CD4-positive, alpha-beta T cell (primary cell): ENCODE data around the gene LLCFC1. TPM values are rescaled to one million over a fixed set of nuclear protein-coding genes. Genes with fewer than 3 reads are reported as not detected.

Experiments used
- ATAC-seq: fragments of 200-7000 bp; cut with Tn5 transposase; one replicate; pipeline ENCODE4 v1.10.0; 2022; ENCODE audit warnings: mild to moderate bottlenecking; ENCODE audit not compliant: poor library complexity
- CTCF ChIA-PET: fragments of 350-600 bp; sonication (Branson Sonifier 250); formaldehyde crosslinking; loops from one replicate; lab custom pipeline; 2021; ENCODE audit warnings: antibody characterized with exemption, inconsistent platforms; lab: Charles Lee
- POLR2A ChIA-PET: fragments of 350-600 bp; sonication (Branson Sonifier 250); formaldehyde crosslinking; loops from one replicate; lab custom pipeline; 2021; ENCODE audit warnings: antibody characterized with exemption, inconsistent platforms; lab: Charles Lee
- DNase-seq, 14 experiments: peaks; one replicate each; pipeline ENCODE4 v3.0.0-alpha.2; 2013 to 2020; ENCODE audit warnings: mixed read lengths in 2 of 14
- H3K27ac ChIP-seq, 2 donors: one replicate each; pipeline versions ENCODE4 v1.5.1 to v1.7.0; 2013; ENCODE audit warnings: low read length in 2 of 2, low read depth in 1 of 2, mild to moderate bottlenecking in 1 of 2
- H3K27me3 ChIP-seq, 2 experiments: 1 replicate in 1 of 2; 2 replicates in 1 of 2; pipeline versions ENCODE4 v1.6.1 to v1.7.0; 2013; ENCODE audit warnings: low read length in 2 of 2, control low read depth in 1 of 2, mild to moderate bottlenecking in 1 of 2, moderate library complexity in 1 of 2; ENCODE audit not compliant: insufficient read depth in 2 of 2, control insufficient read depth in 1 of 2
- H3K36me3 ChIP-seq: one replicate; pipeline ENCODE4 v1.6.1; 2013; ENCODE audit warnings: low read length, control low read depth; ENCODE audit not compliant: insufficient read depth
- H3K4me1 ChIP-seq: one replicate; pipeline ENCODE4 v1.6.1; 2013; ENCODE audit warnings: low read length, control low read depth; ENCODE audit not compliant: insufficient read depth
- H3K4me3 ChIP-seq: one replicate; pipeline ENCODE4 v1.5.1; 2013; ENCODE audit warnings: mild to moderate bottlenecking, low read length, moderate library complexity
- H3K9me3 ChIP-seq, 2 experiments: 1 replicate in 1 of 2; 2 replicates in 1 of 2; pipeline versions ENCODE4 v1.6.1 to v1.7.0; 2013; ENCODE audit warnings: low read length in 2 of 2, mild to moderate bottlenecking in 2 of 2, control low read depth in 1 of 2, moderate library complexity in 1 of 2; ENCODE audit not compliant: control insufficient read depth in 1 of 2, insufficient read depth in 1 of 2
- H3K27ac Mint-ChIP-seq: one replicate; pipeline ENCODE4 v1.8.0; 2020; ENCODE audit warnings: mixed read lengths
- H3K27me3 Mint-ChIP-seq: one replicate; pipeline ENCODE4 v1.8.0; 2021; ENCODE audit warnings: mixed read lengths
- H3K36me3 Mint-ChIP-seq: one replicate; pipeline ENCODE4 v1.8.0; 2021; ENCODE audit warnings: low read depth, mixed read lengths
- H3K4me1 Mint-ChIP-seq: one replicate; pipeline ENCODE4 v1.8.0; 2021; ENCODE audit warnings: low read depth, mixed read lengths
- H3K4me3 Mint-ChIP-seq: one replicate; pipeline ENCODE4 v1.8.0; 2020; ENCODE audit warnings: mild to moderate bottlenecking, mixed read lengths
- H3K9me3 Mint-ChIP-seq: one replicate; pipeline ENCODE4 v1.8.0; 2020; ENCODE audit warnings: mixed read lengths
- intact Hi-C, 2 experiments: fragments of 100-400 bp; cut with DNase I in 1 of 2; cut with micrococcal nuclease in 1 of 2; formaldehyde crosslinking; loops; one replicate each; pipeline versions ENCODE4 v1.15.1 to v1.9.0; 2023 to 2025; cut with DNase I, micrococcal nuclease
- total RNA-seq, 174 experiments: library from RNA in 2 of 174; stranded (reverse) in 2 of 174; gene quantifications; one replicate each; pipeline ENCODE4 v1.2.3 and lab custom pipeline; 2021 to 2026
- TF ChIP-seq, protein P1 (sequence below): fragments of 200-600 bp; IDR thresholded peaks from one replicate; pipeline ENCODE4 v1.8.0; 2022; ENCODE audit warnings: antibody characterized with exemption, mild to moderate bottlenecking

Gene LLCFC1
- total RNA-seq, 2 experiments from 2014 or later, result not detected

DNA sequence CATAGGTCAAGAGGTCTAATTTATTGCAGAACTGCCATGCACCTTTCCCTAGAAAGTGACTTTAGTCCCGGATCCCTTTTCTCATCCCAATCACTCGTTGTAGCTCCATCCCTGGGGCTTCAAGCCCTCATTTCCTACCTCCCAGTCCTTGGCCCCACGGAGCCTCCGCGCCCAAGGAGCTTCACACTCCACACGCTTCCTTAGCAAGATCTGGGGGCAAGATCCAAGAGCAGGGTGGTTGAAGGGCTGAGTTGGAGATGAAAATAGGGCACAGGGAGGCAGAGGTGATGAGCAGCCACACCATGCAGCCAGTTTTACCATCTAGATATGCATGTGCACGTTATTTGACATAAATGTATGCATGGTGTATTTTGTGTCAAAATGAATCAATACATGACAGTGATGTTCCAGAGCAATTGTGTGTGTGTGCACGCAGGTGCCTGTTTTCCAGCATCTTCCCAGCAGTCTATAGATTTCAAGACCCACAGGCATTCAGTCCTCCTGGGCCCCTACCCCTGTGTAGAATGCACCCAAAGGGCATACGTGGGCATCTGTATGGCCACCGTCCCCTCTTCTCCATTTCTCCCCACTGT, 47.7 kb upstream of the LLCFC1 start:
- no peaks in the 10 kb centered on the region for H3K4me1 ChIP-seq
- H3K27ac ChIP-seq, result no peak overlapping the region
- H3K27me3 Mint-ChIP-seq, result no peaks in the 10 kb centered on the region
- intact Hi-C loops, result no loop called here
- no peaks in the 10 kb centered on the region for H3K9me3 Mint-ChIP-seq
- ChIA-PET CTCF (no interaction called here), POLR2A (no interaction called here)
- no peaks in the 10 kb centered on the region for H3K36me3 Mint-ChIP-seq
- DNase-seq (no peak), ATAC-seq (no peak)
- H3K27me3 ChIP-seq, result no peaks in the 10 kb centered on the region
- no peak overlapping the region for H3K4me3 ChIP-seq
- TF ChIP-seq, protein P1, sequence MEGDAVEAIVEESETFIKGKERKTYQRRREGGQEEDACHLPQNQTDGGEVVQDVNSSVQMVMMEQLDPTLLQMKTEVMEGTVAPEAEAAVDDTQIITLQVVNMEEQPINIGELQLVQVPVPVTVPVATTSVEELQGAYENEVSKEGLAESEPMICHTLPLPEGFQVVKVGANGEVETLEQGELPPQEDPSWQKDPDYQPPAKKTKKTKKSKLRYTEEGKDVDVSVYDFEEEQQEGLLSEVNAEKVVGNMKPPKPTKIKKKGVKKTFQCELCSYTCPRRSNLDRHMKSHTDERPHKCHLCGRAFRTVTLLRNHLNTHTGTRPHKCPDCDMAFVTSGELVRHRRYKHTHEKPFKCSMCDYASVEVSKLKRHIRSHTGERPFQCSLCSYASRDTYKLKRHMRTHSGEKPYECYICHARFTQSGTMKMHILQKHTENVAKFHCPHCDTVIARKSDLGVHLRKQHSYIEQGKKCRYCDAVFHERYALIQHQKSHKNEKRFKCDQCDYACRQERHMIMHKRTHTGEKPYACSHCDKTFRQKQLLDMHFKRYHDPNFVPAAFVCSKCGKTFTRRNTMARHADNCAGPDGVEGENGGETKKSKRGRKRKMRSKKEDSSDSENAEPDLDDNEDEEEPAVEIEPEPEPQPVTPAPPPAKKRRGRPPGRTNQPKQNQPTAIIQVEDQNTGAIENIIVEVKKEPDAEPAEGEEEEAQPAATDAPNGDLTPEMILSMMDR, result no peak
- no peak overlapping the region for H3K27ac Mint-ChIP-seq
- H3K36me3 ChIP-seq, result no peaks in the 10 kb centered on the region
- no peak overlapping the region for H3K4me3 Mint-ChIP-seq
- H3K9me3 ChIP-seq, result no peaks in the 10 kb centered on the region
- H3K4me1 Mint-ChIP-seq, result no peaks in the 10 kb centered on the region

DNA sequence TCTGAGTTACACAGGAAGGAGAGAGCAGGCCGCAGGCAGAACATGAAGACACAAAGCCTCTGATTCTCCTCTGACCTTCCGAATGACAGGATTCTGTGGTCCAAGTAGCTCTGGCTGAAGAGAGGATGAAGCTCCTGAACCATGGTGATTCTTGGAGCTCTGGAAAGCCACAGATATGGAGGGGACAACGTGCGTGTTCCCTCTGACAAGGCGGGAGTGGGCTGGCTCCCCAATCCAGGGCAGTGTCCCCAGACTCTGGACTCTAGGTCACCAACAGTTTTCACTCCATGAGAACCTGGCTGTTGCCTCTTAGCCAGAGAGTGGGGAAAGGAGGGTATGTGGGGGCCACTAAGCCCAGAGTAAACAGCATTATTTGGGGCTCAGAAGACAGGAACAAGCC, 46.3 kb upstream of the LLCFC1 start:
- H3K4me1 Mint-ChIP-seq, result no peaks in the 10 kb centered on the region
- no peak overlapping the region for H3K4me3 ChIP-seq
- no peak overlapping the region for H3K27ac Mint-ChIP-seq
- ChIA-PET POLR2A (no interaction called here), CTCF (no interaction called here)
- H3K9me3 ChIP-seq, result no peaks in the 10 kb centered on the region
- no peak overlapping the region for H3K27ac ChIP-seq
- no peaks in the 10 kb centered on the region for H3K4me1 ChIP-seq
- peaks cover 5% of the 10 kb centered on the region for H3K27me3 Mint-ChIP-seq
- no peak for ATAC-seq
- DNase-seq, result no peak
- no peak overlapping the region for H3K4me3 Mint-ChIP-seq
- TF ChIP-seq, protein P1, result no peak
- H3K9me3 Mint-ChIP-seq, result no peaks in the 10 kb centered on the region
- intact Hi-C loops, result no loop called here
- H3K27me3 ChIP-seq, result no peaks in the 10 kb centered on the region
- H3K36me3 Mint-ChIP-seq, result no peaks in the 10 kb centered on the region
- no peaks in the 10 kb centered on the region for H3K36me3 ChIP-seq

DNA sequence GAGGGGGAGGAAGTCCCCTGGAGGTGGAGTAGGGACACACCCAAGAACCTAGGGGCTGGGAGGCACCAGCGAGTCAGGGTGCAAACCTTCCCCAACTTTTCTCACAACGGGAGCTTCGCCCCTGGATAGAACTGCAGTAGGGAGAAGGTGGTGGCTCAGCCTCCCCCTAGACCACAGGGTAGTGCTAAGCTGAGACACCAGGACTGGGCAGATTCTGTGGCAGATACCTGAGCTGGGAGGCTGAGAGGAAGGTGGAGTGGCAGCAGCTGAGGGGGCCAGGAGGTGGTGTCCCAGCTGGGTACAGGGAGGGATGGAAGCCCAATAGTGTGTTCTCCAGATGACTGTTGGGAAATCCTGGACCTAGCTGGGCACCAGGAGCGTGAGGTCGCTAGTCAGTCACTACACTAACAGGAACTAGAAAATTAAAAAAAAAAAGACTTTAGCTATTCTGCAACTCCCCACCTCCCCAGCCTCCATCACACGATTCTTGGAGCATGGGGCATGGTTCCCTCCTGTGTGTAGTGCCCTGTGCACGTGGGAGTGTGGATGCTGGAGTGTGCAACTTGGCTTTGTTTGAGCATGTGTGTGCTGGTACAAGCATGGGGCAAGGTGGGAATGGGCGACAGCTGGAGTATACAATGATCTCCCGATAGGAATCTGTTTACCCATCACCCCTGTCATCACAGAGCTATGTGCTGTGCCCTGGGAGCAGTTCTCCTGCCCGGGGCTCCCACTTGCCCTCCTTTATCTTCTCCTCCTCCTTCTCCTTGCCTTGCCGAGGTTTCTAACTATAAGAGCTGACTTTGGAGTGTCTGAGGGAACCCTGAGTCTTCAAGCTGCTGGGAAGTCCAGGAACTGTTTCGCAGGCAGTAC, 44.9 kb upstream of the LLCFC1 start:
- ATAC-seq, result no peak
- CTCF ChIA-PET, result no interaction called here
- H3K4me3 Mint-ChIP-seq, result no peak overlapping the region

More for the DNA sequence above, 44.9 kb upstream of the LLCFC1 start:
- Mint-ChIP-seq H3K36me3 (no peaks in the 10 kb centered on the region), H3K4me1 (no peaks in the 10 kb centered on the region), H3K27me3 (peaks cover 5% of the 10 kb centered on the region), H3K9me3 (no peaks in the 10 kb centered on the region), H3K27ac (no peak overlapping the region)
- H3K27me3 ChIP-seq, result no peaks in the 10 kb centered on the region
- no peaks in the 10 kb centered on the region for H3K36me3 ChIP-seq
- intact Hi-C loops, result no loop called here
- H3K27ac ChIP-seq, result no peak overlapping the region
- H3K9me3 ChIP-seq, result no peaks in the 10 kb centered on the region
- no peak for DNase-seq
- H3K4me1 ChIP-seq, result no peaks in the 10 kb centered on the region
- H3K4me3 ChIP-seq, result no peak overlapping the region
- POLR2A ChIA-PET, result interaction anchor here (0.6 kb wide), 1 partner anchor 72 kb away, joined by 3 read pairs; no protein-coding TSS in a partner anchor
- TF ChIP-seq, protein P1, result no peak
